ENCODE data around the gene ZNF154.

ZNF154 gene

GRCh38 chr19:57708641-57709361 is at the start of gene ZNF154:
Gene ZNF154 (minus strand): TSS chr19:57709204. CDS start chr19:57708971, 233 bp downstream.
- Histone ChIP-seq H3K36me3 (ENCODE audit: insufficient read depth, low read length) (peaks cover 4% of the 10 kb centered on the region; the same call in 1 of the 2 replicates), H4K20me1 (ENCODE audit: insufficient read depth, low read length) (no peaks in the 10 kb centered on the region), H3K27me3 (ENCODE audit: insufficient read depth, low read length, poor library complexity) (no peaks in the 10 kb centered on the region), H3K9ac (ENCODE audit: low read depth, low read length) (no peak within 1 kb of the TSS), H3K9me3 (ENCODE audit: insufficient read depth, low read length, severe bottlenecking) (no peaks in the 10 kb centered on the region), H3K79me2 (ENCODE audit: insufficient read depth, low read length) (peaks cover 5% of the 10 kb centered on the region; the same call in 1 of the 2 replicates), H3K4me3 (ENCODE audit: low read depth in 1 of 2, low read length in 2 of 2) (no peak within 1 kb of the TSS), H3K4me2 (ENCODE audit: insufficient read depth, low read length) (no peak within 1 kb of the TSS), H3K27ac (ENCODE audit: low read length) (no peak within 1 kb of the TSS), H3K4me1 (ENCODE audit: insufficient read depth, low read length) (no peaks in the 10 kb centered on the region), H2AFZ (ENCODE audit: low read depth, low read length) (no peak within 1 kb of the TSS)
- peak; percentile 44 for DNase-seq
- no peak for TF ChIP-seq EZH2 (IDR thresholded peaks at IDR 0.05; ENCODE audit: borderline replicate concordance, low read depth, low read length, severe bottlenecking)
- TF ChIP-seq CTCF (IDR thresholded peaks at IDR 0.05; ENCODE audit: borderline replicate concordance, extremely low read depth, low read length, poor library complexity, severe bottlenecking), result no peak
- ATAC-seq (ENCODE audit: insufficient read depth, low read depth), result peak; percentile 70

- Histone ChIP-seq H3K9ac (ENCODE audit: low read depth, low read length) (no peak overlapping the region), H3K79me2 (ENCODE audit: insufficient read depth, low read length) (peaks cover 17% of the 10 kb centered on the region), H3K27me3 (ENCODE audit: insufficient read depth, low read length, poor library complexity) (no peaks in the 10 kb centered on the region), H3K4me3 (ENCODE audit: low read depth in 1 of 2, low read length in 2 of 2) (no peak overlapping the region), H4K20me1 (ENCODE audit: insufficient read depth, low read length) (peaks cover 6% of the 10 kb centered on the region), H3K9me3 (ENCODE audit: insufficient read depth, low read length, severe bottlenecking) (no peaks in the 10 kb centered on the region), H3K27ac (ENCODE audit: low read length) (no peak overlapping the region), H3K4me1 (ENCODE audit: insufficient read depth, low read length) (no peaks in the 10 kb centered on the region), H3K36me3 (ENCODE audit: insufficient read depth, low read length) (peaks cover 80% of the 10 kb centered on the region), H3K4me2 (ENCODE audit: insufficient read depth, low read length) (no peak overlapping the region), H2AFZ (ENCODE audit: low read depth, low read length) (no peak overlapping the region)
- ATAC-seq (ENCODE audit: insufficient read depth, low read depth), result no peak
- TF ChIP-seq EZH2 (IDR thresholded peaks at IDR 0.05; ENCODE audit: borderline replicate concordance, low read depth, low read length, severe bottlenecking) (no peak), CTCF (IDR thresholded peaks at IDR 0.05; ENCODE audit: borderline replicate concordance, extremely low read depth, low read length, poor library complexity, severe bottlenecking) (no peak)
- no peak for DNase-seq
Measured at GRCh38 chr19:57757941-57758340, 48.9 kb upstream of the ZNF154 start.

GRCh38 chr19:57755031-57755430 is 46.0 kb upstream of the ZNF154 start:
- H3K4me2 ChIP-seq (ENCODE audit: insufficient read depth, low read length), result no peak overlapping the region
- H3K4me3 ChIP-seq (ENCODE audit: low read depth in 1 of 2, low read length in 2 of 2), result no peak overlapping the region
- peaks cover 39% of the 10 kb centered on the region for H3K79me2 ChIP-seq (ENCODE audit: insufficient read depth, low read length)
- H3K9ac ChIP-seq (ENCODE audit: low read depth, low read length), result no peak overlapping the region
- H3K9me3 ChIP-seq (ENCODE audit: insufficient read depth, low read length, severe bottlenecking), result no peaks in the 10 kb centered on the region
- ATAC-seq (ENCODE audit: insufficient read depth, low read depth), result no peak
- TF ChIP-seq CTCF (IDR thresholded peaks at IDR 0.05; ENCODE audit: borderline replicate concordance, extremely low read depth, low read length, poor library complexity, severe bottlenecking), result no peak
- TF ChIP-seq EZH2 (IDR thresholded peaks at IDR 0.05; ENCODE audit: borderline replicate concordance, low read depth, low read length, severe bottlenecking), result no peak
- DNase-seq, result no peak
- H3K27ac ChIP-seq (ENCODE audit: low read length), result no peak overlapping the region
- H3K27me3 ChIP-seq (ENCODE audit: insufficient read depth, low read length, poor library complexity), result no peaks in the 10 kb centered on the region
- no peaks in the 10 kb centered on the region for H3K4me1 ChIP-seq (ENCODE audit: insufficient read depth, low read length)
- peaks cover 99% of the 10 kb centered on the region for H3K36me3 ChIP-seq (ENCODE audit: insufficient read depth, low read length)
- no peak overlapping the region for H2AFZ ChIP-seq (ENCODE audit: low read depth, low read length)
- H4K20me1 ChIP-seq (ENCODE audit: insufficient read depth, low read length), result peaks cover 6% of the 10 kb centered on the region
